ENCODE results near the gene MAT2A.

GRCh38 chr2:85539361-85540132 is 579 bp downstream of the MAT2A start:
- TF ChIP-seq CTCF (conservative IDR thresholded peaks at IDR 0.05) (no peak), ZFX (IDR thresholded peaks at IDR 0.05) (peak; percentile 54; the same call in 1 of the 2 replicates)

Data from C4-2B (cell line).